Epidermal melanocyte (primary cell): Measurements from ENCODE around the gene RAPGEF1.
"Not testable (repeated sequence)": the region's sequence is repeated elsewhere in the genome, so short reads cannot be mapped to it uniquely, and the experiment has no call there.

Experiments
- DNase-seq: peaks from one replicate; pipeline ENCODE4 v3.0.0; 2011; ENCODE audit warnings: low spot score; ENCODE audit not compliant: insufficient read length

The RAPGEF1 gene

DNA sequence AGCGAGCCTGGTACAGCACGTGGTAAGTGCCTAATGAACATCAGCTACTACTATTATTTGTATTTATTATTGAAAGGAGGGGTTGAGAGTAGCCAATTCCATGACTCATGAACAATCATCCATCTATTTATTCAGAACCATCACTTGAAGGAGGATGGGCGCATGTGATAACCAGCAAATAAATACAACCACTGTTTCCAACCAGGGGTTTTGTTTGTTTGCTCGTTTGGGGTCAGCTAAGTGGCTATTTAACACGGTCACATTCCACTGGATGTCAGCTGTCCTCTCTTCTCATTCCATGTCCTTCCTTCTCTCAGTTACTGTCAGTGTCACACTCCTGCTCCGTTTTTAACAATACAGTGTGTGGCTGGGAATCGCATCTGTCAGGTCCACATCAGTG, 8.6 kb downstream of the RAPGEF1 start:
- peak; percentile 74 for DNase-seq

GRCh38 chr9:131728961-131729360, 10.9 kb downstream of the RAPGEF1 start:
- no peak for DNase-seq

- DNase-seq, result no peak
These were observed 11.3 kb downstream of the RAPGEF1 start for GRCh38 chr9:131728546-131728910.

GRCh38 chr9:131727795-131728545, 11.9 kb downstream of the RAPGEF1 start:
- DNase-seq, result no peak

DNA sequence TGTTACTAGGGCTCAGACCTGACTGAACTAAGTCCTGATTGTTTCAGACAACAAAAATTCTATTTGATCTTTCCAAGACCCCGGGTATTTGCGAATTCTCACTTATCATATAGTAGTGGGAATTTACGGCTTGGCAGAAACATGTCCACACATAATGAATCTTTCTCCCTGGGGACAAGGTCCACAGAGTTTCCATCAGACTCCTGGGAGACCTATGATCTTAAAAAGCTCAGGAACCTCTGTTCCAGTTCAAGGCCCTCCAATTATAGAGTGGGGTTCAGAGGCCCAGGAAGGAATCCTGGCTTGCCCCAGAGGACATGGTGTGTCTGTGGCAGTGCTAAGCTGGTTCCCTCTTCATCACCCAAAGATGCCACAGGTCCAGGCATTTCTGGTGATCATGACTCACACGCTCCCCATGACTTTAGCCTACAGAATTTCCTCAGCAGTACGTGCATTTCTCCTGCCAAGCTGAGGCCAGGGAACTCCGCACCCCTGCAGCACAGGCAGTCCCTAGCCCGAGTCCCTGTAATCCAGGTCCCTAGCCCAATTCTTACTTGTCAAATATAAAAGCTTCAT, 12.6 kb downstream of the RAPGEF1 start:
- DNase-seq, result no peak

GRCh38 chr9:131724683-131725082, 15.2 kb downstream of the RAPGEF1 start:
- DNase-seq, result no peak

- no peak for DNase-seq
These were observed 16.2 kb downstream of the RAPGEF1 start for GRCh38 chr9:131723632-131724031.

- DNase-seq, result no peak
These were observed 17.6 kb downstream of the RAPGEF1 start for GRCh38 chr9:131722255-131722654.

GRCh38 chr9:131721076-131721475, 18.8 kb downstream of the RAPGEF1 start:
- no peak for DNase-seq

DNA sequence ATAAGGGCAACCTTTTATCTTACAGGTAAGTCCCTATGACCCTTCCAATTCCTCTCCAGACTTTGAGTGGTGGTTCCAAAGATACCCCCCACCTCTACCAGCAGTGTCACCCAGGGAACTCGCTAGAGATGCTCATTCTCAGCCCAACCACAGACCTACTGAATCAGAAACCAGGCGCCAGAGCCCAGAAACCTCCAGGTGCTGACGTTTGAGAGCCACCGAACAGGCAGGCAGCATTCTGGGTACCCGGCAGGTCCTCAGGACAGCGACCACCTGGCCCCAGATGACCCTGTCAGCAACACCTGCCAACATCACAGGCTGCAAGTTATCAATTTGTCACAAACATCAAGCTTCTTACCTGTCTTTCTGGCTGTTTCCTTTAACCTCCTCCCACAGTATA, 19.5 kb downstream of the RAPGEF1 start:
- no peak for DNase-seq

DNA sequence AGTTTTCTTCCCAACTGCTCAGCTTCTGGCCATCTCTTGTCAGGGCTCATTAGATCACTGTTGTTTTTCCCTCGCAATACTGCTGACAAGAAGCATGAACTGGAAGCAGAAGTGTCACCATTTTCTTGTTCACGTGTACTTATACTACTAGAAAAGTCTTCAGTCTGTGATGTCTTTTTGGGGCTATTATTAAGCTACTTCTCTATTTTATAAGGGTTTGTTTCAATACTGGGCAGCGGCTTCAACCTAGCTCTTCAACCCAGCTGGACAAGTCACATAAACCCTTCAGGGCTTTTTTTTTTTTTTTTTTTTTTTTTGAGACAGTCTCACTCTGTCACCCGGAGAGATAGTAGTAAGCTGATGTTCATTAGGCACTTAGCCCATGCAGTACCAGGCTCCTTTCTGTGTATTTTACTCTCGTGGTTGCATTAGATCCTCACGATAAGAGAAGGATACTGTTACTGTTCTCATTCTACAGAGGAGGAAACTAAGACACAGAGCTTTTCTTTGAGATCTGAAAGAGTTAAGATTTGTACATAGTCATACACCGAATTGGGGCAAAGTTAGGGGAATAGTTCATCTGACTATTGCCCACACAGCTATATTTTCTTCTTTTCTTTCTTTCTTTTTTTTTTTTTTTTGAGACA, 20.5 kb downstream of the RAPGEF1 start:
- no peak for DNase-seq

GRCh38 chr9:131717719-131718460, 22.0 kb downstream of the RAPGEF1 start:
- no peak for DNase-seq

DNA sequence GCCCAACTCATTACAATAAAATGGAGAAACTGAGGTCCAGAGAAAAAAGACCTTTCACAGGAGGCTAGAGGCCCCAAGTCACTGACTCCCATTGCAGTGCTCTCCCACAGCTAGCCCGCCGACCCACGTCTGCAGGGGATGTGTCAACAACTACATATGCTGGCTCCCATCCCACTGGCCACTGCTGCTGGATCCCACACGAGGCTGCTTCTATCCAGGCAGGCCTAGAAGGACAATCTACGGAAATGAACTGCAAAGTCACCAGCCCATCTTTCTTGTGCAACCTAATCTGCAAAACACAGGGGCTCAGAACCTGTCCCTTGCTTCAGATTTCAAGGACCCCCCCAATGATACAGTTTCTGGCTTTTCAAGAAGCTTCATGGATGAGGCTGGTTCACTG, 24.0 kb downstream of the RAPGEF1 start:
- no peak for DNase-seq

DNA sequence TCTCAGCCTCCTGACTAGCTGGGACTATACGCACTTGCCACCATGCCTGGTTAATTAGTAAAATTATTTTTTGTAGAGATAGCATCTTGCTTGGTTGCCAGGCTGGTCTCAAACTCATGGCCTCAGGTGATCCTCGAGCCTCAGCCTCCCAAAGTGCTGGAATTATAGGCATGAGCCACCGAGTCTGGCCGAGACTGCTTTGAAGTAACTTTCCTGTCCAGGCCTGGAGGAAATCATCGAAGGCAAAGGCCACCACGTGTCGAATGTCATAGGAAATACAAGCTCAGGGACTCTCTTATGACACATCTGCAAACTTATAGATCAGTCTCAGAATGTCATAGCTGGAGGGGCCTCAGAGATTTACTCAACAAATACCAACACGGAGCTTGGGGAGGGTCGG, 25.1 kb downstream of the RAPGEF1 start:
- DNase-seq, result no peak

GRCh38 chr9:131714161-131714646, 25.7 kb downstream of the RAPGEF1 start:
- DNase-seq, result no peak

DNA sequence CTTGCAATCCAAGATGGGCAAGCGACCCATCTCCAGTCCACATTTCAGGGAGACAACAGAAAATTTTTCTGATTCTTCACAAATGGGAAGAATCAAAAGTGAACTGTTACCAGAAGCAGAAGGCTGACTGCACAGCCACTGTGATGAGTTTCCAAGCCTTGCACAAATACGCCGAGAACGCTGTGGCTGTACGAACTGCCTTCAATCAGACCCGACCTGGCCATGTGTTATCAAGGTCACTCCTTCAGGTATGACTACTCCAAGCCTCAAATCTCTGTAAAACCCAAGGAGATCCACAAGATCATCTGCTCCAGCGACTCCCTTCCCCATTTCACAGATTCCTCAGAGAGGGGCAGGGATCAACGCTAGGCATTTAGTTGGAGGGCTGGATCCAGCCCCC, 26.9 kb downstream of the RAPGEF1 start:
- DNase-seq, result no peak

- no peak for DNase-seq
These were observed 27.6 kb downstream of the RAPGEF1 start for GRCh38 chr9:131712151-131712716.

DNA sequence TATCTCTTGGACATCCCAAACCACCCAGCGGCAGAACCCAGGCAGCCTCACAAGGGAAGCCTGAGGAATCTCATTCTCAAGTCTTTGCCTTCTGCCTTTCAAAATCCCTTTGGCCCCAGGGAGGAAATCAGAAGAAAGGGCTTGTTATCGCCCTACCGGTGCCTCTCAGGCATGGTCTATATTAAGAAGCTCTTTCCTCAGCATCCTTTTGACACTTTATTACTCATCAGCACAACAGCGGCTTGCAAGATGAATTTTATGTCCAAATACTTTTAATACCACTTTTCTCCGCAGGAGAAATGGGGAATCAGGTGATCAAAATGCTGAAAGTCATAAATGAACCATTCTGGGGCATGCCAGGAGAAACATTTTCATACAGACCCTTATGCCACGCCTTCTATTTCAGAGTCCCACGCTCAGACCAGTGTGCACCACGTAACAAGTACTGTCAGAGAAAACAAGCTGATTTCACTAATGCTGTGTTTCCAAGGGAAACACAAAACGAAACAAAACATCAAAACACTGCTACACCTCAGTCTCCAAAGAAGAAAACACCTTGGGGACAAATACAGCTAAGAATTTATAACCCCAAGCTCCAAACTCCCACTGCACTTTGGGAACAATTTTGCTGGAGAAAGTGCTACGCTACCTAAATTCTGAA, 30.0 kb downstream of the RAPGEF1 start:
- no peak for DNase-seq

- DNase-seq, result not testable (repeated sequence)
These were observed 30.7 kb downstream of the RAPGEF1 start for GRCh38 chr9:131709010-131709770.
